Right atrium auricular region (tissue), 2 donors: ENCODE measurements around the gene PRDM16. TPM values are rescaled to one million over a fixed set of nuclear protein-coding genes. Genes with fewer than 3 reads are reported as not detected.

Experiments
- DNase-seq: peaks from one replicate; pipeline ENCODE4 v3.0.0-alpha.2; 2019; ENCODE audit warnings: low spot score
- H3K27ac ChIP-seq, 2 donors: fragments of 200-600 bp; sonication (generic); 1 replicate in 1 of 2; 2 replicates in 1 of 2; pipeline ENCODE4 v1.5.1; 2016 to 2019
- H3K27me3 ChIP-seq, 2 donors: fragments of 200-600 bp; sonication (generic); one replicate each; pipeline versions ENCODE4 v1.5.1 to v1.6.0; 2017 to 2019
- H3K36me3 ChIP-seq: fragments of 200-600 bp; sonication (generic); one replicate; pipeline ENCODE4 v1.5.1; 2016
- H3K4me1 ChIP-seq, 2 donors: fragments of 200-600 bp; sonication (generic); one replicate each; pipeline versions ENCODE4 v1.5.1 to v1.6.0; 2017 to 2019
- H3K4me3 ChIP-seq, 2 donors: fragments of 200-600 bp; sonication (generic); 1 replicate in 1 of 2; 2 replicates in 1 of 2; pipeline ENCODE4 v1.5.1; 2017 to 2019; ENCODE audit warnings: mild to moderate bottlenecking in 1 of 2, moderate library complexity in 1 of 2
- H3K9me3 ChIP-seq, 2 donors: fragments of 200-600 bp; sonication (generic); one replicate each; pipeline ENCODE4 v1.5.1; 2019
- total RNA-seq, 2 donors: library from RNA; depleted of rRNA; stranded (reverse); fragments of >200 nt; gene quantifications; one replicate each; pipeline ENCODE4 v1.1.0, GENCODE V29; 2016
- TF ChIP-seq, protein P1 (sequence below), 2 donors: fragments of 200-600 bp; sonication (generic); IDR thresholded peaks; one replicate each; pipeline ENCODE4 v1.5.1; 2019; ENCODE audit warnings: antibody characterized with exemption in 2 of 2

Gene PRDM16
- total RNA-seq, 2 donors from 2014 or later = 0.22 to 3.3 TPM

DNA sequence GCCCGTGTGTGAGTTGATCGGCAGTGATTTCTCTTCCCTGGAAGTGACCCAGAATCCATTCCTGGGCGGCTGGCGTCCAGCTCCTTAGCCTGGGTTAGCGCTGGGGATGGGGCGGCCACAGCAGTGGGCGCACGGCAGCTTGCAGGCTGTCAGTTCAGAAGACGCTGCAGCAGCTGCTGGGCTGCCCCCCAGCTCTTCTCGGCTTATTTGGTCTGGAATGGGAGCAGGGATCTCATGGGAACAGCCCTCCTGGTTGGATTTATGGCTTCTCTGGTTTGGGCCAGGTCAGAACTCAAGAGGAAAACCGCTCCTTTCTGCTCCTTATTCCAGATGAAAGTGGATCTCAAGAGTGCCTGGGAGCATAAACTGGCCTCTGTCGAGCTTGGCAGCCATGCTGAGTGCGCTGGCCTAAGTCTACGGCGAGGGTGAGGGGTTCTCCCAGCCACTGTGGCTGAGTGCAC lies 148.2 kb downstream of the PRDM16 start:
- Histone ChIP-seq H3K27ac (no peak overlapping the region), H3K4me3 (no peak overlapping the region), H3K27me3 (no peaks in the 10 kb centered on the region), H3K9me3 (no peaks in the 10 kb centered on the region), H3K36me3 (no peaks in the 10 kb centered on the region), H3K4me1 (peaks cover 0 to 24% of the 10 kb centered on the region in 2 donors)
- TF ChIP-seq, protein P1, sequence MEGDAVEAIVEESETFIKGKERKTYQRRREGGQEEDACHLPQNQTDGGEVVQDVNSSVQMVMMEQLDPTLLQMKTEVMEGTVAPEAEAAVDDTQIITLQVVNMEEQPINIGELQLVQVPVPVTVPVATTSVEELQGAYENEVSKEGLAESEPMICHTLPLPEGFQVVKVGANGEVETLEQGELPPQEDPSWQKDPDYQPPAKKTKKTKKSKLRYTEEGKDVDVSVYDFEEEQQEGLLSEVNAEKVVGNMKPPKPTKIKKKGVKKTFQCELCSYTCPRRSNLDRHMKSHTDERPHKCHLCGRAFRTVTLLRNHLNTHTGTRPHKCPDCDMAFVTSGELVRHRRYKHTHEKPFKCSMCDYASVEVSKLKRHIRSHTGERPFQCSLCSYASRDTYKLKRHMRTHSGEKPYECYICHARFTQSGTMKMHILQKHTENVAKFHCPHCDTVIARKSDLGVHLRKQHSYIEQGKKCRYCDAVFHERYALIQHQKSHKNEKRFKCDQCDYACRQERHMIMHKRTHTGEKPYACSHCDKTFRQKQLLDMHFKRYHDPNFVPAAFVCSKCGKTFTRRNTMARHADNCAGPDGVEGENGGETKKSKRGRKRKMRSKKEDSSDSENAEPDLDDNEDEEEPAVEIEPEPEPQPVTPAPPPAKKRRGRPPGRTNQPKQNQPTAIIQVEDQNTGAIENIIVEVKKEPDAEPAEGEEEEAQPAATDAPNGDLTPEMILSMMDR (IDR thresholded peaks at IDR 0.05) = no peak
- DNase-seq = no peak

DNA sequence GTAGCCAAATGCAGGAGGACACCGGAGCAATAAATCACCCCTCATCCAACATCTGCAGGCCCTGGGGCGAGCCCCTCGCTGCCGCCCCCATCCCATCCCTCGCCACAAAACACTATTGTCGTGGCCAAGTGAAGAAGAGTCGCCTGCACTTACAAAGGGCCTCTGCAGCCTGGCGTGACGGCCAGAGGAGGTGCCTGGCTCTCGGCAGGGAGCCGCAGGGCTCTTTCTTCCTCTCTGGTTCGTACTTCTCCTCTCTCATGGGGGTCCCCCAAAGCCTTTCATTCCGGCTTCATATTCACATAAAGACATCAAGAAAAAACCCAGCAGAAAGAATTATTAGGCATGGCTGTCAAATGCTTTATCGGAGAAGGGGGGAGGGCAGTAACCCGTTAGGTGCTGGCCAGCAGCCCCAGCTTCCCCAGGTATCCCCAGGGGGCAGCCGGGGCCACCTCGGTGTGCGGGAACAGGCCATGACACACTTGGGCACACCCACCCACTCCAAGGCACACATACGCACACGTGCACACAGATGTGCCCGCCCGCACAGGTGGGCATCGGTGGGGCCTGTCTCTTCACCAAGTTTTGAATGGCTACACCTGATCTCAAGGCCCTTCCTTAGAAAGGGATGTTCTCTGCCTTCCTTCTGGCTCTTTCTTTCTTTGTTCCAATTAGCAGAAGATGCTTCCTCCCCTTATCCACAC lies 149.1 kb downstream of the PRDM16 start:
- Histone ChIP-seq H3K27ac (no peak overlapping the region), H3K36me3 (no peaks in the 10 kb centered on the region), H3K27me3 (no peaks in the 10 kb centered on the region), H3K4me1 (peaks cover 0 to 24% of the 10 kb centered on the region in 2 donors), H3K4me3 (no peak overlapping the region), H3K9me3 (no peaks in the 10 kb centered on the region)
- TF ChIP-seq, protein P1 (IDR thresholded peaks at IDR 0.05) = no peak
- no peak for DNase-seq

DNA sequence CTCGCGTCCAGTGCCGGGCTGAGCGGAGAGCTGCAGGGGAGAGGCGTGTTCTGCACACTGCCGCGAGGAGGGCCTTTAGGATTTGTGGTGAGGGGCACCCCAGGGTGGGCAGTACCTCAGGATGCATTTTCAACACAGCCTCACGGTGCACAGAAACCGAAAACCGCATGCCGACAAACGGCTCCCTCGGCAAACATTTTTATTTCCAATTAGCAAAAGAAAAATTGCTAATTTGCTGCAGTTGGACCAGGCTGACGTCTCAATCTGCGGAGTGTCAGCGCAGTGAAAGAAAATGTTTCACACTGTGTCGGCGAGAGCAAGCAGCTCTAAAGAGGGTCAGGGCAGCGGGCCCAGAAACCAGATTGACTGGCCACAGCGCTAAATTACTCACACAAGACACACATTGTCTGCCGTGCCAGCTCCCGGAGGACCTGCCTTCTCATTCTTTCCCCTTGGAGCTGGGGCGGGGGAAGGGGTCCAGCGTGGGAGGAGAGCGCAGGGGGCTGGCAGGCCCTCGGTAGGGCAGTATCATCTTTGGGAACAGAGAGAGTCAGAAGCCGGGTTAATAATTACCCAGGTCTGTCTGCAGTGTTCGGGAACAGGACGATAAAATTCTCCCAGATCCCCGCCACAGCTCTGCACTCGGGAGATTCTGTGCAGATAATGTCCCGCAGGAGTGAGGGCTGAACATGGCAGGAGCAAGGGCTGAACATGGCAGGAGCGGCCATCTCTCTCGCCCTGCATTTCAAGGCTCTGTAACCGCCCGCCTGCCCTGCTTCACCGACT lies 150.2 kb downstream of the PRDM16 start:
- TF ChIP-seq, protein P1 (IDR thresholded peaks at IDR 0.05) = no peak
- Histone ChIP-seq H3K4me1 (peaks cover 0 to 24% of the 10 kb centered on the region in 2 donors), H3K27me3 (no peaks in the 10 kb centered on the region), H3K4me3 (no peak overlapping the region), H3K9me3 (no peaks in the 10 kb centered on the region), H3K36me3 (no peaks in the 10 kb centered on the region), H3K27ac (no peak overlapping the region)
- DNase-seq = peak; percentile 72

DNA sequence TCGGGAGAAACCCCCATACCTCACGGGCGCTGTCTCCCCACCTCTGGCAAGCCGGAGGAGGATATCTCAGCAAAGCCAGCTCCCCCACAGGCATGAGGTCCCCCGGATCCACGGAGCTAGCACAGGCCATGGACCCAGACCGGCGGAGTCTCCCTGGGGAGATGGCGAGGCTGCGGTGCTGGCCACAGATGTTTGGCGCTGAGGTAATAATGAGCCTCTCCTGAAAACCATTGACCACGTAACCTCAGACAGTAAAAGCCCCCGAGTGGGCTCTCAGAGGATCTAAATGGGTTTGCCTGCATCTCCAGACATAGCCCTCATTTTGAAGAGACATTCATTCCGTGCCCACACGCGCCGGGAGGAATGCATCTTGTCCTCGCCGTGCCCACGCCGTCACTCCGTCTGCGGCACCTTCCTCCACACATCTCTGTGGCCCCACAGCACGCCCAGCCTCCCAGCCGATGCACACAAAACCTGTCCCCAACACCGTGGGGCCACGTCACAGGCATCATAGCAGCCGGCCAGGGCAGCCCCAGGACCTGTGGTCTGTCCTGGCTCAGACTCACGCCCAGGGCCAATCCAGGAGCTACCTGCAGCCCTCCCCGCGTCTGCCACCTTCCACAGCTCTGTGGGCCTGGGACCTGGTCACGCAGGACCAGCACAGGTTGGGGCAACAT lies 150.9 kb downstream of the PRDM16 start:
- Histone ChIP-seq H3K4me1 (peaks cover 0 to 24% of the 10 kb centered on the region in 2 donors), H3K36me3 (no peaks in the 10 kb centered on the region), H3K27me3 (no peaks in the 10 kb centered on the region), H3K4me3 (no peak overlapping the region), H3K9me3 (no peaks in the 10 kb centered on the region), H3K27ac (no peak overlapping the region)
- DNase-seq = no peak
- TF ChIP-seq, protein P1 (IDR thresholded peaks at IDR 0.05) = no peak

DNA sequence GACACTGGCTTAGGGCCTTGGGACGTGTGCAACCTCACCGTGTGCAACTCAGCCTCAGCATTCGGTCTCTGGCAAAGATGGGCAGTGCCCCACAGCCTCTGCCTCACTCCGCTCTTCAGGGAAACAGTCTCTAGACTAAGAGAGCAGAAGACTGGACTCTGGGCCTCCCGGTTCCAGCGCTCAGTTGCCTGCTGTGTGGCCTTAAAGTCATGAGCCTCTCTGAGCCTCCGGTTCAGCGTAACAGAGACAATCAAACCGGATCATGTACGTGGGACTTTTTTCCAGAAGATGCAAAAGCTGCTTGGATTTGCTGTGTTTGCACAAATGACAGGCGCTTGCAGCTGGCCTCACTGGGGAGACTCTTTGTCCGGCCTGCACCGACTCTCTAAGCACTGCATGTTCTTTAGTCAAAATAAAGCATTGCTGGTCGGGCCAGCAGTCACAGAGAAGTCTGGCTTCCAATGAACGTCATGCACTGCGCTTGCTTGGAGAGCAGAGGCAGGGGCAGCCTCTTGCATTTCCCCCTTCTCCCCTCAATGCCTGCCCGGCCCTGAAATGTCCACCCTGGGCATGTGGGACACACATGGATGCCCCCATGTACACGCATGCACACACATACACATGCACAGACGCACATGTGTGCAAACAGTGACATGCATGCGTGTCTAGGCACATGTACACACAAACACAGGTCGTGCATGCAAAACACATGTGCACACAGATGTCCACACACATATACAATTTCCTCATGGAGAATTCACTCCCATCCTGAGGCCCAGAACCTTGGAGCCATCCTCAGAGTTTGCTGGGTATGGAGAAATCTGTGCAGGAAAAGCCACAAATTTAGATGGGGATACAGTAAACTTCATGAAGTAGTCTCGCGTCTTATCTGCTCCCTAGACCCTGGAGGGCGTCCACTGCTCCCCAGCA lies 152.4 kb downstream of the PRDM16 start:
- no peak overlapping the region for H3K4me3 ChIP-seq
- no peak overlapping the region for H3K27ac ChIP-seq
- DNase-seq = no peak
- no peaks in the 10 kb centered on the region for H3K36me3 ChIP-seq
- H3K4me1 ChIP-seq = peaks cover 0 to 24% of the 10 kb centered on the region in 2 donors
- TF ChIP-seq, protein P1 (IDR thresholded peaks at IDR 0.05) = no peak
- H3K27me3 ChIP-seq = no peaks in the 10 kb centered on the region
- no peaks in the 10 kb centered on the region for H3K9me3 ChIP-seq
